TTC549 (cell line): ENCODE measurements around the gene IRF2BP1.
"Not testable (repeated sequence)": the region's sequence is repeated elsewhere in the genome, so short reads cannot be mapped to it uniquely, and the experiment has no call there.

Experiments used
- FAIRE-seq: peaks from 2 replicates; lab custom pipeline; 2012; peaks lifted over from hg19 to GRCh38; lab: Jason Lieb, UNC

Gene IRF2BP1

GRCh38 chr19:45902651-45903625, 17.0 kb upstream of the IRF2BP1 start:
- peak; percentile 15 for FAIRE-seq

DNA sequence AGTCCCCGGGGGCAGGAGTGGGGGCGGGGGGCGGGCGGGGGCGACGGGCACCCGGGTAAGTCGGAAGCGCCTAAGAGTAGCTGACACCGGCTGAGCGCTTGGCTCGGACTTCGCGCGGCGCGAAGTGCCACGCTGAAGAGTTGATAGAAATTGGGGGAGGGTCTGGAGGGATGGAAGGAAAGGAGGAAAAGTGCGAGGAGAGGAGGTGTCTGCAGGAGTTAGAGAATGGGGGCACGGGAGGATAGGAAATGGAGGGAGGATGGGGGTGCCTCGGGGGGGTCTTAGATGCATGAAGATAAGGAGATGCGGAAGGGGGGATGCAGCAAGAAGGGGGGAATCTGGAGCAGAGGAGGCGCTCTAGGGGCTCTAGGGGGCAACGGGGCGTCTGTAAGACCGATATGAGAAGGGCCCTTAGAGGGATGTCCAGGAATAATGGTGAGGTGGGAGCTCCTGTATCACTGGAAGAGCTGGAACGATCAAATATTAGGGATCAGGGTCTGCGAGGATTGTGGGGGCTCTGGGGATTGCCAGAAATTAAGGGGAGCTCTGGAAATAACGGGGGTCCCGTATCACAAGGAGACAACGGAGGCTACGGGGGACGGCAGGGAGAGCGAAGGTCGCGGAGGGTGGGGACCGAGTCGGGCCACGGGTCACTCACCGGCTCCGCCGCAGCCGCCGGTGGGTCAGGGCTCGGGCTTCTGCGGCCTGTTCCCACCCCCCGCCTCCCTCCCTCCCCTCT, 16.1 kb upstream of the IRF2BP1 start, which contains the start of gene MYPOP:
Gene MYPOP, minus strand, starts transcription at position 702 of the 739 bp plus-strand sequence. CDS start 840 bp downstream, outside the sequence.
- no peak for FAIRE-seq

GRCh38 chr19:45901432-45901911, 15.5 kb upstream of the IRF2BP1 start:
- no peak for FAIRE-seq

- no peak for FAIRE-seq
These were observed 14.9 kb upstream of the IRF2BP1 start for GRCh38 chr19:45900738-45901431.

- no peak for FAIRE-seq
These were observed 14.1 kb upstream of the IRF2BP1 start for GRCh38 chr19:45899919-45900589.

DNA sequence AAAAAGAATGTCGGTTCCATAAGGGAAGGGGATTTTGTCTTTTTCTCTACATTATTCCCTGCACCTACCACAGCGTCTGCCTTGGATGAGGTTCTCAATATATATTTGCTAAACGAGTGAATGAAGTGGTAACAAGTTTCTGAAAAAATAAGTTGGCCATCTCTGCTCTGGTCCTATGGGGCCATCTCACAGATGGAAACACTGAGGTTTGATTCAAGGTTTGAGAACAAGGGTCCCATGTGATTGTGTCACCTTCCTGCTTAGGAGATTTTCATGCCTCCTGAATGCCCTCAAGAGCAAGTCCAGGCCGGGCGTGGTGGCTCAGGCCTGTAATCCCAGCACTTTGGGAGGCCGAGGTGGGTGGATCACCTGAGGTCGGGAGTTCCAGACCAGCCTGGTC, 13.3 kb upstream of the IRF2BP1 start:
- FAIRE-seq = no peak

DNA sequence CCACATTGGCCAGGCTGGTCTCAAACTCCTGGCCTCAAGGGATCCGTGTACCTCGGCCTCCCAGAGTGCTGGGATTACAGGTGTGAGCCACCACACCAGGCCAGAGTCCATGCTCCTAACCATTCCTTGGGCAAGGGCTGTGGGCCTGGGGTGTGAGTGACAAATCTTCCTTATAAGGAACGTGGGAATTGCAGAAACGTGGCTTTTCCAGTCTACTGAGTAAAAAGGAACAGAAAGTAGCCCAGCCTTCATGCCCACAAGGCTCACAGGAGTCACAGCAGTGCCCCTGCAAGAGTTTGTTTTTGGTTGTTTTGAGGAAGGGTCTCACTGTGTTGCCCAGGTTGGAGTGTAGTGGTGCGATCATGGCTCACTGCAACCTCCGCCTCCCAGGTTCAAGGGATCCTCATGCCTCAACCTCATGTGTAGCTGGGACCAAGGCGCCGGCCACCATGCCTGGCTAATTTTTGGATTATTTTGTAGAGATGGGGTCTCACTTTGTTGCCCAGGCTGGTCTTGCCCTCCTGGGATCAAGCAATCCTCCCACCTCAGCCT, 11.4 kb upstream of the IRF2BP1 start:
- FAIRE-seq = no peak

- FAIRE-seq = not testable (repeated sequence)
These were observed 10.2 kb upstream of the IRF2BP1 start for GRCh38 chr19:45895983-45896599.

DNA sequence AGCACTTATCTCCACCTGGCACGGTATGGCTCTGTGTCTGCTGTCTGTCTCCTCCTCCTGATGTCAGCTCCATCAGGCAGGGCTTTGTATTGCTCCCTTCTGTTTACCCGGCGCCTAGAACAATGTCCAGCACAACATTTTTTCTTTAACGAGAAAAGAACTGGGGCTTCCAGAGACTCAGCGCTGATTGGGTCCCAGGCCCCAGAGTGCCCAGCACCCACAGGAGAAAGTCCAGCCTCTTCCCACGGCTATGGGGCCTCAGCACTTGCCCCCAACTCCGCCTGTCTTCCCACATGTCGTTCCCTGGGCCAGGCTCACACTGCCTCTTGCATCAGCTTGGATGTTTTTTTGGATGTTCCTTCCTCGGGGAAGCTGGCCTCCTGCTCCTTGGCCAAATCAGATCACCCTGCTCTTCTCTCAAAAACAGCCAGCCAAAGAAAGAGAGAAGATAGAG, 9.6 kb upstream of the IRF2BP1 start:
- no peak for FAIRE-seq

DNA sequence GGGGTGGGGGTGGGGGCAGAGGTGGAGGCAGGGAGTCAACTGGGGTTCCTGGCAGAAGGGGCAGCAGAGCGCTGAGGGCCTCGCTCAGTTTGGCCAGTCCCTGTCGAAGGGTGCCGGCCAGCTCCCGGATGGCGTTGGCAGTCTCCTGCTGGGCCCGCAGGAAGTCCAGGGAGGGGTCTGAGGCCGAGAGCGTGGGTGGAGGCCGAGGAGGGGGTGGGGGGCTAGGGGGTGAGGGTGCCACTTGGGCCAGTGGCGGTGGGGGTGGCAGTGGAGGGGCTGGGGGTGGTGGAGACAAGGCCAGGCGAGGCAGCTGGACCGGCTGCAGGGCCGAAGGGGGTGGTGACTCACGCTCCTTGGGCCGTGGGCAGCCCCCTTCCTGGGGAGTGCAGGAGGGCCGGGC, 4.9 kb upstream of the IRF2BP1 start:
- FAIRE-seq = no peak

GRCh38 chr19:45889210-45889885, 3.4 kb upstream of the IRF2BP1 start:
- no peak for FAIRE-seq

DNA sequence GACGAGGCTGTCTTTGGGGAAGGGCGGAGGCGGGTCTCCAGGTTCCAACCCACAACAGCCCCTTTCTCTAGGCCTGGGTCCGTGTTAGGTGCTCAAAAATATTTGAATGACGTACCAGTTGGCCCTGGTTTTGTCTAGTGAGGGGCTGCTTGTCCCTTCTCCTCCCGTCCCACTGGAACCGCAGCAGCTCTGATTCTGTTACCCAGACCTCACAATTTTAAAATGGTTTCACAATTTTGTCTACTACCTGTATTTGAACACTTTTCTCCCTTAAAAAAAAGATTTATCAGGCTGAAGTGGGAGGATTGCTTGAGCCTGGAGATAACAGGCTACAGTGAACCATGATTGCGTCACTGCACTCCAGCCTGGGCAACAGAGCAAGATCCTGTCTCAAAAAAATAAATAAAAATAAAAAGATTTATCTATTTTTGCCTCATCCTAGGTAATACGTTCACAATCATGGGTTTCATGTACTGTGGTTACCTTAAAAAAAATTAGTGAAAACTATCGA, 1.3 kb upstream of the IRF2BP1 start:
- no peak for FAIRE-seq

GRCh38 chr19:45886427-45887199, 672 bp upstream of the IRF2BP1 start:
- FAIRE-seq = no peak

GRCh38 chr19:45884682-45885555, 1.0 kb downstream of the IRF2BP1 start:
- no peak for FAIRE-seq

GRCh38 chr19:45883881-45884681, 1.9 kb downstream of the IRF2BP1 start:
- FAIRE-seq = no peak

GRCh38 chr19:45883586-45883880, 2.4 kb downstream of the IRF2BP1 start:
- no peak for FAIRE-seq
